B cell (primary cell): ENCODE data around the gene SPEM2. TPM values are rescaled to one million over a fixed set of nuclear protein-coding genes. Genes with fewer than 3 reads are reported as not detected.

Source experiments
- ATAC-seq: fragments of 200-7000 bp; cut with Tn5 transposase; one replicate; pipeline ENCODE4 v1.10.0; 2021; ENCODE audit warnings: low read depth, mild to moderate bottlenecking, moderate number of reproducible peaks, moderate library complexity
- CTCF ChIA-PET: fragments of 350-600 bp; sonication (Branson Sonifier 250); formaldehyde crosslinking; loops from one replicate; lab custom pipeline; 2021; ENCODE audit warnings: antibody characterized with exemption, inconsistent platforms; lab: Charles Lee
- POLR2A ChIA-PET: fragments of 350-600 bp; sonication (Branson Sonifier 250); formaldehyde crosslinking; loops from one replicate; lab custom pipeline; 2021; ENCODE audit warnings: antibody characterized with exemption; lab: Charles Lee
- DNase-seq: peaks from one replicate; pipeline ENCODE4 v3.0.0; 2013
- H2AFZ ChIP-seq: 2 replicates; pipeline ENCODE4 v1.6.1; 2012; ENCODE audit warnings: mild to moderate bottlenecking, low read depth, low read length; ENCODE audit not compliant: insufficient read depth, poor library complexity, severe bottlenecking
- H3K27ac ChIP-seq, 2 donors: 1 replicate in 1 of 2; 2 replicates in 1 of 2; pipeline ENCODE4 v1.5.1; 2012 to 2013; ENCODE audit warnings: low read length in 2 of 2, mild to moderate bottlenecking in 2 of 2, moderate library complexity in 1 of 2
- H3K27me3 ChIP-seq, 4 experiments: fragments of 200-600 bp in 1 of 4; sonication (generic) in 1 of 4; replicated peaks in 1 of 4; 1 replicate in 2 of 4; 2 replicates in 2 of 4; pipeline versions ENCODE4 v1.6.1 to v1.7.0; 2013 to 2016; ENCODE audit warnings: low read length in 3 of 4, mild to moderate bottlenecking in 2 of 4, mixed read lengths in 1 of 4, moderate library complexity in 1 of 4; ENCODE audit not compliant: insufficient read depth in 4 of 4, control insufficient read depth in 3 of 4; ENCODE audit errors: control extremely low read depth in 1 of 4
- H3K36me3 ChIP-seq, 2 experiments: replicated peaks in 1 of 2; 1 replicate in 1 of 2; 2 replicates in 1 of 2; pipeline versions ENCODE4 v1.6.1 to v1.7.1; 2013; ENCODE audit warnings: low read length in 1 of 2; ENCODE audit not compliant: insufficient read depth in 2 of 2, control insufficient read depth in 1 of 2; ENCODE audit errors: control extremely low read depth in 1 of 2, extremely low read depth in 1 of 2
- H3K4me1 ChIP-seq, 2 donors: fragments of 200-600 bp in 1 of 2; sonication (generic) in 1 of 2; 1 replicate in 1 of 2; 2 replicates in 1 of 2; pipeline versions ENCODE4 v1.5.1 to v1.6.1; 2013 to 2017; ENCODE audit warnings: low read length in 2 of 2; ENCODE audit not compliant: control insufficient read depth in 2 of 2, insufficient read depth in 2 of 2
- H3K4me2 ChIP-seq: replicated peaks from 2 replicates; pipeline ENCODE3; 2012; ENCODE audit warnings: mild to moderate bottlenecking, low read depth, low read length; ENCODE audit not compliant: poor library complexity, severe bottlenecking
- H3K4me3 ChIP-seq, 5 experiments: fragments of 200-600 bp in 1 of 5; sonication (generic) in 1 of 5; 1 replicate in 3 of 5; 2 replicates in 2 of 5; pipeline versions ENCODE4 v1.5.1 to v1.7.0; 2011 to 2016; ENCODE audit warnings: low read length in 4 of 5, mild to moderate bottlenecking in 4 of 5, low read depth in 2 of 5, control low read depth in 1 of 5, moderate library complexity in 1 of 5; ENCODE audit not compliant: insufficient read depth in 1 of 5; ENCODE audit errors: control extremely low read depth in 1 of 5, extremely low read depth in 1 of 5
- H3K79me2 ChIP-seq: fragments of 200-600 bp; sonication (generic); one replicate; pipeline ENCODE4 v1.6.0; 2016; ENCODE audit warnings: low read length; ENCODE audit not compliant: control insufficient read depth, insufficient read depth
- H3K9ac ChIP-seq: fragments of 200-600 bp; sonication (generic); 2 replicates; pipeline ENCODE4 v1.6.1; 2017; ENCODE audit warnings: mild to moderate bottlenecking, low read length, moderate library complexity
- H3K9me3 ChIP-seq, 3 donors: one replicate each; pipeline versions ENCODE4 v1.6.1 to v1.7.1; 2013; ENCODE audit warnings: low read length in 2 of 3; ENCODE audit not compliant: control insufficient read depth in 2 of 3, insufficient read depth in 1 of 3; ENCODE audit errors: control extremely low read depth in 1 of 3
- H4K20me1 ChIP-seq: 2 replicates; pipeline ENCODE4 v1.6.0; 2012; ENCODE audit warnings: mild to moderate bottlenecking, low read length; ENCODE audit not compliant: insufficient read depth, control insufficient read depth, poor library complexity, severe bottlenecking
- H3K27ac Mint-ChIP-seq: one replicate; pipeline ENCODE4 v1.8.0; 2021; ENCODE audit warnings: mixed read lengths
- H3K27me3 Mint-ChIP-seq: one replicate; pipeline ENCODE4 v1.8.0; 2021; ENCODE audit warnings: mixed read lengths
- H3K4me1 Mint-ChIP-seq: one replicate; pipeline ENCODE4 v1.8.0; 2021; ENCODE audit warnings: mixed read lengths
- H3K4me3 Mint-ChIP-seq: one replicate; pipeline ENCODE4 v1.8.0; 2021; ENCODE audit warnings: mixed read lengths
- H3K9me3 Mint-ChIP-seq: one replicate; pipeline ENCODE4 v1.8.0; 2022; ENCODE audit warnings: mixed read lengths; ENCODE audit not compliant: insufficient read depth
- EZH2 ChIP-seq: IDR thresholded peaks from 2 replicates; pipeline ENCODE4 v1.6.1; 2012; ENCODE audit warnings: borderline replicate concordance, low read depth, mild to moderate bottlenecking, moderate library complexity, low read length; ENCODE audit not compliant: insufficient read depth, poor library complexity, severe bottlenecking
- WGBS: methylation state at CpG from one replicate; pipeline ENCODE4 v1.1.5; 2013; ENCODE audit warnings: missing lambda C conversion rate; ENCODE audit not compliant: insufficient coverage; 5-methylcytosine and 5-hydroxymethylcytosine counted together
- intact Hi-C: fragments of 100-400 bp; cut with micrococcal nuclease; formaldehyde crosslinking; loops from one replicate; pipeline ENCODE4 v1.10.0; 2022
- polyA plus RNA-seq: library from polyadenylated mRNA; depleted of rRNA; stranded (reverse); fragments of >200 nt; gene quantifications from 2 replicates; pipeline ENCODE4 v1.2.3, GENCODE V29; 2012
- total RNA-seq, 2 donors: library from RNA; stranded (reverse); fragments of 120-200 nt in 1 of 2; gene quantifications; 1 replicate in 1 of 2; 2 replicates in 1 of 2; pipeline versions ENCODE4 v1.2.3 to v1.2.4, GENCODE V29; 2013 to 2022
- TF ChIP-seq, protein P1 (sequence below): fragments of 200-600 bp; IDR thresholded peaks from one replicate; pipeline ENCODE4 v1.8.0; 2022; ENCODE audit warnings: antibody characterized with exemption, mild to moderate bottlenecking

SPEM2 gene
- total and polyA plus RNA-seq, 2 donors (not counting 1 experiment from before 2014, with no cell fraction given), result not detected

GRCh38 chr17:7423679-7424078, 1.7 kb upstream of the SPEM2 start:
- no peak overlapping the region for H3K27ac ChIP-seq
- TF ChIP-seq, protein P1, sequence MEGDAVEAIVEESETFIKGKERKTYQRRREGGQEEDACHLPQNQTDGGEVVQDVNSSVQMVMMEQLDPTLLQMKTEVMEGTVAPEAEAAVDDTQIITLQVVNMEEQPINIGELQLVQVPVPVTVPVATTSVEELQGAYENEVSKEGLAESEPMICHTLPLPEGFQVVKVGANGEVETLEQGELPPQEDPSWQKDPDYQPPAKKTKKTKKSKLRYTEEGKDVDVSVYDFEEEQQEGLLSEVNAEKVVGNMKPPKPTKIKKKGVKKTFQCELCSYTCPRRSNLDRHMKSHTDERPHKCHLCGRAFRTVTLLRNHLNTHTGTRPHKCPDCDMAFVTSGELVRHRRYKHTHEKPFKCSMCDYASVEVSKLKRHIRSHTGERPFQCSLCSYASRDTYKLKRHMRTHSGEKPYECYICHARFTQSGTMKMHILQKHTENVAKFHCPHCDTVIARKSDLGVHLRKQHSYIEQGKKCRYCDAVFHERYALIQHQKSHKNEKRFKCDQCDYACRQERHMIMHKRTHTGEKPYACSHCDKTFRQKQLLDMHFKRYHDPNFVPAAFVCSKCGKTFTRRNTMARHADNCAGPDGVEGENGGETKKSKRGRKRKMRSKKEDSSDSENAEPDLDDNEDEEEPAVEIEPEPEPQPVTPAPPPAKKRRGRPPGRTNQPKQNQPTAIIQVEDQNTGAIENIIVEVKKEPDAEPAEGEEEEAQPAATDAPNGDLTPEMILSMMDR, result no peak
- no peak for TF ChIP-seq EZH2
- no peak overlapping the region for H3K4me2 ChIP-seq
- no peak for DNase-seq
- H3K36me3 ChIP-seq, result no peaks in the 10 kb centered on the region
- ChIA-PET CTCF (no interaction called here), POLR2A (interaction anchor here (0.6 to 0.7 kb wide), 3 partner anchors 10 to 400 kb away, joined by 3 to 4 read pairs (median 3); partner anchors contain the start of gene ACAP1)
- peaks cover 9% of the 10 kb centered on the region for H3K27me3 Mint-ChIP-seq
- H3K4me3 ChIP-seq, result no peak overlapping the region
- 100% methylated on average over 1 of the region's 4 CpGs for WGBS
- H3K4me1 Mint-ChIP-seq, result no peaks in the 10 kb centered on the region
- intact Hi-C loops, result no loop called here
- no peaks in the 10 kb centered on the region for H4K20me1 ChIP-seq
- peaks cover 0 to 3% (median 0%) of the 10 kb centered on the region in 4 experiments for H3K27me3 ChIP-seq
- H3K4me1 ChIP-seq, result no peaks in the 10 kb centered on the region
- no peak overlapping the region for H2AFZ ChIP-seq
- H3K27ac Mint-ChIP-seq, result no peak overlapping the region
- no peak overlapping the region for H3K4me3 Mint-ChIP-seq
- H3K9ac ChIP-seq, result no peak overlapping the region
- H3K9me3 ChIP-seq, result no peaks in the 10 kb centered on the region
- ATAC-seq, result no peak
- no peaks in the 10 kb centered on the region for H3K79me2 ChIP-seq
- H3K9me3 Mint-ChIP-seq, result no peaks in the 10 kb centered on the region

- H3K27ac ChIP-seq, result no peak overlapping the region
- Mint-ChIP-seq H3K4me3 (no peak overlapping the region), H3K4me1 (no peaks in the 10 kb centered on the region), H3K27me3 (peaks cover 4% of the 10 kb centered on the region), H3K27ac (no peak overlapping the region), H3K9me3 (no peaks in the 10 kb centered on the region)
- no peaks in the 10 kb centered on the region for H4K20me1 ChIP-seq
- ChIA-PET CTCF (no interaction called here), POLR2A (no interaction called here)
- no peaks in the 10 kb centered on the region for H3K79me2 ChIP-seq
- no peak overlapping the region for H2AFZ ChIP-seq
- WGBS, result 91% methylated on average over 3 of the region's 8 CpGs
- H3K36me3 ChIP-seq, result no peaks in the 10 kb centered on the region
- ATAC-seq (no peak), DNase-seq (no peak)
- no peak overlapping the region for H3K4me2 ChIP-seq
- TF ChIP-seq EZH2, result no peak
- TF ChIP-seq, protein P1, result no peak
- H3K4me1 ChIP-seq, result no peaks in the 10 kb centered on the region
- no peak overlapping the region for H3K4me3 ChIP-seq
- H3K27me3 ChIP-seq, result peaks cover 0 to 3% (median 0%) of the 10 kb centered on the region in 4 experiments
- H3K9me3 ChIP-seq, result no peaks in the 10 kb centered on the region
- H3K9ac ChIP-seq, result no peak overlapping the region
- intact Hi-C loops, result no loop called here
Measured at GRCh38 chr17:7425756-7426155, 340 bp downstream of the SPEM2 start.
